ENCODE data around the gene FBXO8. TPM values are rescaled to one million over a fixed set of nuclear protein-coding genes. Genes with fewer than 3 reads are reported as not detected.

The FBXO8 gene
- total RNA-seq, 2 experiments from 2014 or later = 17.9 to 19.4 TPM

DNA sequence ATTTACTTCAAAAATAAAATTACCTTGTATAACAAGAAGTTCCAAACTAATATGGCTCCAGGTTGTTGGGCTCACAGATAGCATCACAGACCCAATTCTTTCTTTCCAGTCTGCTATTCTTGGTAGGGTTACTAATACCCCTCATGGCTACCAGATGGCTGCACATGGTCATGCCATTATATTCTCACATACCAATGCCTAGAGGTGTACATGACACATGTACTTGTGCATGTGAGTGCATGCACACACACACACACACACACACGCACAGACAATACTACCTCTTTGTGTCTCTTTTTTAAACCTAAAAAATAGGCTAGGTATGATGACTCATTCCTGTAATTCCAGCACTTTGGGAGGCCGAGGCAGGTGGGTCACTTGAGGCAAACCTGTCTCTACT lies 31.1 kb downstream of the FBXO8 start:
- TF ChIP-seq CTCF (IDR thresholded peaks at IDR 0.05) = no peak
- Mint-ChIP-seq H3K4me3 (no peak overlapping the region), H3K27ac (no peak overlapping the region), H3K4me1 (ENCODE audit: low read depth) (peaks cover 25% of the 10 kb centered on the region), H3K36me3 (ENCODE audit: low read depth) (peaks cover 44% of the 10 kb centered on the region), H3K9me3 (no peaks in the 10 kb centered on the region), H3K27me3 (no peaks in the 10 kb centered on the region)
- POLR2A ChIA-PET = no interaction called here
- H3K4me3 ChIP-seq (ENCODE audit: low read length) = no peak overlapping the region
- DNase-seq (no peak), ATAC-seq (ENCODE audit: poor library complexity) (no peak)
- H3K27ac ChIP-seq (ENCODE audit: low read depth in 1 of 2, low read length in 2 of 2) = no peak overlapping the region
- intact Hi-C loops (cut with DNase I, micrococcal nuclease) = no loop called here
- H3K4me1 ChIP-seq (ENCODE audit: insufficient read depth, low read length) = no peaks in the 10 kb centered on the region
- H3K27me3 ChIP-seq (ENCODE audit: control insufficient read depth in 1 of 2, insufficient read depth in 2 of 2, low read length in 2 of 2) = no peaks in the 10 kb centered on the region
- H3K36me3 ChIP-seq (ENCODE audit: insufficient read depth, low read length) = peaks cover 14% of the 10 kb centered on the region
- no peaks in the 10 kb centered on the region for H3K9me3 ChIP-seq (ENCODE audit: control insufficient read depth in 1 of 2, insufficient read depth in 1 of 2, low read length in 2 of 2)
- CTCF ChIA-PET = no interaction called here

GRCh38 chr4:174248407-174248806 lies 35.1 kb downstream of the FBXO8 start:
- TF ChIP-seq CTCF (IDR thresholded peaks at IDR 0.05) = no peak
- H3K9me3 ChIP-seq (ENCODE audit: control insufficient read depth in 1 of 2, insufficient read depth in 1 of 2, low read length in 2 of 2) = no peaks in the 10 kb centered on the region
- no peak overlapping the region for H3K4me3 ChIP-seq (ENCODE audit: low read length)
- CTCF ChIA-PET = no interaction called here
- ATAC-seq (ENCODE audit: poor library complexity) = no peak
- Mint-ChIP-seq H3K27me3 (no peaks in the 10 kb centered on the region), H3K27ac (no peak overlapping the region), H3K9me3 (no peaks in the 10 kb centered on the region), H3K4me3 (no peak overlapping the region), H3K36me3 (ENCODE audit: low read depth) (peaks cover 8% of the 10 kb centered on the region), H3K4me1 (ENCODE audit: low read depth) (peaks cover 8% of the 10 kb centered on the region)
- no peak for DNase-seq
- H3K4me1 ChIP-seq (ENCODE audit: insufficient read depth, low read length) = no peaks in the 10 kb centered on the region
- POLR2A ChIA-PET = no interaction called here
- intact Hi-C loops (cut with DNase I, micrococcal nuclease) = no loop called here
- no peak overlapping the region for H3K27ac ChIP-seq (ENCODE audit: low read depth in 1 of 2, low read length in 2 of 2)
- no peaks in the 10 kb centered on the region for H3K36me3 ChIP-seq (ENCODE audit: insufficient read depth, low read length)
- no peaks in the 10 kb centered on the region for H3K27me3 ChIP-seq (ENCODE audit: control insufficient read depth in 1 of 2, insufficient read depth in 2 of 2, low read length in 2 of 2)

GRCh38 chr4:174245714-174246113 lies 37.8 kb downstream of the FBXO8 start:
- Histone ChIP-seq H3K36me3 (ENCODE audit: insufficient read depth, low read length) (no peaks in the 10 kb centered on the region), H3K4me1 (ENCODE audit: insufficient read depth, low read length) (no peaks in the 10 kb centered on the region), H3K9me3 (ENCODE audit: control insufficient read depth in 1 of 2, insufficient read depth in 1 of 2, low read length in 2 of 2) (no peaks in the 10 kb centered on the region), H3K27me3 (ENCODE audit: control insufficient read depth in 1 of 2, insufficient read depth in 2 of 2, low read length in 2 of 2) (no peaks in the 10 kb centered on the region), H3K4me3 (ENCODE audit: low read length) (no peak overlapping the region), H3K27ac (ENCODE audit: low read depth in 1 of 2, low read length in 2 of 2) (no peak overlapping the region)
- ATAC-seq (ENCODE audit: poor library complexity) (no peak), DNase-seq (no peak)
- peaks cover 12% of the 10 kb centered on the region for H3K36me3 Mint-ChIP-seq (ENCODE audit: low read depth)
- no peaks in the 10 kb centered on the region for H3K9me3 Mint-ChIP-seq
- intact Hi-C loops (cut with DNase I, micrococcal nuclease) = no loop called here
- no peak for TF ChIP-seq CTCF (IDR thresholded peaks at IDR 0.05)
- ChIA-PET POLR2A (no interaction called here), CTCF (interaction anchor here (0.5 kb wide), 1 partner anchor 837 kb away, joined by 3 read pairs; no protein-coding TSS in a partner anchor)
- H3K27ac Mint-ChIP-seq = no peak overlapping the region
- H3K4me1 Mint-ChIP-seq (ENCODE audit: low read depth) = peaks cover 2% of the 10 kb centered on the region
- H3K27me3 Mint-ChIP-seq = no peaks in the 10 kb centered on the region
- H3K4me3 Mint-ChIP-seq = no peak overlapping the region

All from CD4-positive, alpha-beta T cell (primary cell).